WERI-Rb-1 (cell line): Measurements from ENCODE around the gene CBFA2T3.

Experiments used
- DNase-seq: peaks from one replicate; pipeline ENCODE4 v3.0.0-alpha.2; 2020
- H3K27ac ChIP-seq: fragments of 250-450 bp; sonication (Bioruptor Pico); 2 replicates; pipeline ENCODE4 v1.5.1; 2020; ENCODE audit warnings: mild to moderate bottlenecking, moderate library complexity
- H3K27me3 ChIP-seq: fragments of 250-450 bp; sonication (Bioruptor Pico); 2 replicates; pipeline ENCODE4 v1.5.1; 2021; ENCODE audit warnings: mild to moderate bottlenecking, low read depth, moderate library complexity; ENCODE audit not compliant: insufficient read depth, severe bottlenecking
- H3K36me3 ChIP-seq: fragments of 250-450 bp; sonication (Bioruptor Pico); 2 replicates; pipeline ENCODE4 v1.5.1; 2020; ENCODE audit warnings: mild to moderate bottlenecking, moderate library complexity
- H3K4me3 ChIP-seq: 2 replicates; pipeline ENCODE4 v1.5.1; 2011; ENCODE audit warnings: low read depth, mild to moderate bottlenecking, control low read depth, low read length
- H3K9me3 ChIP-seq: fragments of 250-450 bp; sonication (Bioruptor Pico); 2 replicates; pipeline ENCODE4 v1.5.1; 2021; ENCODE audit warnings: mild to moderate bottlenecking, moderate library complexity; ENCODE audit not compliant: severe bottlenecking
- CTCF ChIP-seq: IDR thresholded peaks from 2 replicates; pipeline ENCODE4 v1.5.1; 2011; ENCODE audit warnings: low read depth, mild to moderate bottlenecking, control low read depth, inconsistent platforms, low read length

The CBFA2T3 gene

GRCh38 chr16:88913001-88913612 is 63.9 kb downstream of the CBFA2T3 start:
- no peaks in the 10 kb centered on the region for H3K36me3 ChIP-seq
- no peak overlapping the region for H3K27ac ChIP-seq
- H3K9me3 ChIP-seq = no peaks in the 10 kb centered on the region
- no peak for DNase-seq
- no peak overlapping the region for H3K4me3 ChIP-seq
- H3K27me3 ChIP-seq = no peaks in the 10 kb centered on the region
- TF ChIP-seq CTCF = no peak

GRCh38 chr16:88912556-88912955 is 64.5 kb downstream of the CBFA2T3 start:
- H3K27ac ChIP-seq = no peak overlapping the region
- no peaks in the 10 kb centered on the region for H3K9me3 ChIP-seq
- H3K27me3 ChIP-seq = no peaks in the 10 kb centered on the region
- TF ChIP-seq CTCF = no peak
- no peak for DNase-seq
- H3K4me3 ChIP-seq = no peak overlapping the region
- no peaks in the 10 kb centered on the region for H3K36me3 ChIP-seq

- no peaks in the 10 kb centered on the region for H3K27me3 ChIP-seq
- H3K36me3 ChIP-seq = no peaks in the 10 kb centered on the region
- H3K4me3 ChIP-seq = no peak overlapping the region
- H3K9me3 ChIP-seq = no peaks in the 10 kb centered on the region
- no peak for TF ChIP-seq CTCF
- no peak overlapping the region for H3K27ac ChIP-seq
- DNase-seq = no peak
These were observed 65.1 kb downstream of the CBFA2T3 start for GRCh38 chr16:88911946-88912310.

GRCh38 chr16:88911136-88911945 is 65.7 kb downstream of the CBFA2T3 start:
- Histone ChIP-seq H3K9me3 (no peaks in the 10 kb centered on the region), H3K27me3 (no peaks in the 10 kb centered on the region), H3K36me3 (no peaks in the 10 kb centered on the region), H3K27ac (no peak overlapping the region), H3K4me3 (no peak overlapping the region)
- no peak for TF ChIP-seq CTCF
- no peak for DNase-seq

GRCh38 chr16:88910284-88911135 is 66.5 kb downstream of the CBFA2T3 start:
- H3K27ac ChIP-seq = no peak overlapping the region
- no peaks in the 10 kb centered on the region for H3K36me3 ChIP-seq

More at GRCh38 chr16:88910284-88911135, 66.5 kb downstream of the CBFA2T3 start:
- no peak for DNase-seq
- no peak for TF ChIP-seq CTCF
- no peak overlapping the region for H3K4me3 ChIP-seq
- no peaks in the 10 kb centered on the region for H3K27me3 ChIP-seq
- no peaks in the 10 kb centered on the region for H3K9me3 ChIP-seq
